IPS-NIHi11 (cell line): ENCODE data around the gene SOCS1.
A peak's percentile ranks its signal among the peaks of the same experiment; 100 is the strongest.

Source experiments
- DNase-seq: peaks from one replicate; pipeline ENCODE4 v3.0.0; 2012; ENCODE audit warnings: mixed read lengths, low spot score

Gene SOCS1

DNA sequence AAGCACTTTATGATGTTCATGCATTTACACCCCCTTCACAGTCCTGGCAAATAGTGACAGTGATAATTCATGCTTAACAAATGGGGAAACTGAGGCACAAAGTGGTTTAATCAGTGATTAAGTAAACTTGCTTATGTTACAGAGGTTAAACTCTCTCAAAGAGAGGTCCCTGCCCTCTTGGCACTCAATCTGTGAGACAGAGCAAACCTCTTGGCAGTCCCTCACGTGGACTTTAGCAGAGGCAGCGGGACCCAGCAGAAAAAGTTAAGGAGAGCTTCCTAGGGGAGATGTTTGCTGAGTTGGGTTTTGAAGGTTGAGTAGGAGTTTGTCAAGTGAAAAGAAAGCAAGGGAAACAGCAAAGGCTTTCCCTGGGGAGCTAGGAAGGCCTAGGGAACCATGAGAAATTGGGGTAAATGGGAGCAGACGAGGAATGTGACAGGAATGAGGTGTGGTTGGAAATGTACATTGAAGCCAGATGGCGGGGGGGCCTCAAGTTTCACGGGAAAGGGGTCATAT is 10.7 kb downstream of the SOCS1 start:
- DNase-seq = no peak

DNA sequence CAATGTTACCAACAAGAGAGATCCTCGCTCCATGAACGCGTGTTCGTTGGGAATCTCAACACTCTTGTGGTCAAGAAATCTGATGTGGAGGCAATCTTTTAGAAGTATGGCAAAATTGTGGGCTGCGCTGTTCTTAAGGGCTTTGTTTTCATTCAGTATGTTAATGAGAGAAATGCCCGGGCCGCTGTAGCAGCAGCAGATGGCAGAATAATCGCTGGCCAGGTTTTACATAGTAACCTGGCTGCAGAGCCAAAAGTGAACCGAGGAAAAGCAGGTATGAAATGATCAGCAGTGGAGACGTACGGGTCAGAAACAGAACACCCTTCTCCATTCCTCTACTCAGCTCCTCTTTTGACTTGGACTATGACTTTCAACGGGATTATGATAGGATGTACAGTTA is 13.3 kb downstream of the SOCS1 start:
- DNase-seq = no peak

DNA sequence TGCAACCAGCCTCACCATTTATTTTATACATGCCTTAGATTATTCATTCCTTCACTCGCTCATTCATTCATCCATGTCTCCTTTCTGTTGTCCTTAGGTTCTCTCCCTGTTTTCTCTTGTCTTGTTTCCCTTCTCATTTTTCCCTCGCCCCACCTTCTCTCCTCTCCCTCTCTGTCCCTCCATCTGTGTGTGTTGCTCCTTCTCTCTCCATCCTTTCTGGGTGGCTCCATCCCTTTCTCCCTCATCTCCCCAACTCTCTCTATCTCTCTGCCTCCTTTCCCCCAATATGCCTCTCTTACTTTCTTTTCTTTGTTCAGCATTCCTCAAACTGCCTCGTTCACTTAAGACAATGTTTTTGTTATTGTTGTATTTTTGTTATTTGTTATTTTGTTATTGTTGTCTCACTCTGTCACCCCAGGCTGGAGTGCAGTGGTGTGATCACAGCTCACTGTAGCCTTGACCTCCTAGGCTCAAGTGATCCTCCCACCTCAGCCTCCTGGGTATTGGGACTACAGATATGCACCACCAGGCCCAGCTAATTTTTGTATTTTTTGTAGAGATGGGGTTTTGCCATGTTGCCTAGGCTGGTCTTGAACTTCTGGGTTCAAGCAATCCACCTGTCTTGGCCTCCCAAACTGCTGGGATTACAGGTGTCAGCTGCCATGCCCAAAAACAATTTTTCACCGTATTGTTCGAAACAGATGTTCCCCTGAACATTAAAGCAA is 14.4 kb downstream of the SOCS1 start:
- DNase-seq = no peak

DNA sequence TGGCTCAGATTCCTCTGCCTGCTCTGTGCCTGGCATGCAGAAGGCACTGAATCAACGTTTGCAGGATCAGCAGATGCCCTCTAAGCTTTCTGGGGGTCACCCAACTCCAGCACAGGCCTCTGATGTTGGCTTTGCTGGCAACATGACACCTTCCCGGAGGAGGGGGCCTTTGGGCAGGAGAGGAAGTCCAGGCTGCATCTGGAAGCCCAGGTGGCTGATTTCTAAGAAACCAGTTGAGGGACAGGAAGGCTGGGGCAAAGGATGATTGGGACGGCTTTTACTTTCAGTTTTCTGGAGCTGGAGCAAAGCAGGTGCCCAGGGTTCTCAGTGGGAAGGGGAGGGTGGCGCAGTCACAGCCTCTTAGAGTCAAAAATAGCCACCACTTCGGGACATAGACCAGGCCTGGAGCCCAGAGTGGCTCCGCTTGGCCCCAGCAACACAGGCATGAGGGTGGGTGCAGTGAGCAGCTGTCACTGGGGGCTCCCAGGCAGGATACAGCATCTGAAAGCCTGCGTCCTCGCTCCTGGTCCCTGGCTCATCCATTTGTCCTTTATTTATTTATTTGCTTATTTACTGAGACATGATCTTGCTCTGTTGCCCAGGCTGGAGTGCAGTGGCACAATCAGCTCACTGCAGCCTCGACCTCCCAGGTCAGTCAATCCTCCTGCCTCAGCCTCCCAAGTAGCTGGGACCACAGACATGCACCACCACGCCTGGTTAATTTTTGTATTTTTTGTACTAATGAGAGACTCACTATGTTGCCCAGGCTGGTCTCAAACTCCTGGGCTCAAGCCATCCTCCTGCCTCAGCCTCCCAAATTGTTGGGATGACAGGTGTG is 15.1 kb downstream of the SOCS1 start:
- no peak for DNase-seq

DNA sequence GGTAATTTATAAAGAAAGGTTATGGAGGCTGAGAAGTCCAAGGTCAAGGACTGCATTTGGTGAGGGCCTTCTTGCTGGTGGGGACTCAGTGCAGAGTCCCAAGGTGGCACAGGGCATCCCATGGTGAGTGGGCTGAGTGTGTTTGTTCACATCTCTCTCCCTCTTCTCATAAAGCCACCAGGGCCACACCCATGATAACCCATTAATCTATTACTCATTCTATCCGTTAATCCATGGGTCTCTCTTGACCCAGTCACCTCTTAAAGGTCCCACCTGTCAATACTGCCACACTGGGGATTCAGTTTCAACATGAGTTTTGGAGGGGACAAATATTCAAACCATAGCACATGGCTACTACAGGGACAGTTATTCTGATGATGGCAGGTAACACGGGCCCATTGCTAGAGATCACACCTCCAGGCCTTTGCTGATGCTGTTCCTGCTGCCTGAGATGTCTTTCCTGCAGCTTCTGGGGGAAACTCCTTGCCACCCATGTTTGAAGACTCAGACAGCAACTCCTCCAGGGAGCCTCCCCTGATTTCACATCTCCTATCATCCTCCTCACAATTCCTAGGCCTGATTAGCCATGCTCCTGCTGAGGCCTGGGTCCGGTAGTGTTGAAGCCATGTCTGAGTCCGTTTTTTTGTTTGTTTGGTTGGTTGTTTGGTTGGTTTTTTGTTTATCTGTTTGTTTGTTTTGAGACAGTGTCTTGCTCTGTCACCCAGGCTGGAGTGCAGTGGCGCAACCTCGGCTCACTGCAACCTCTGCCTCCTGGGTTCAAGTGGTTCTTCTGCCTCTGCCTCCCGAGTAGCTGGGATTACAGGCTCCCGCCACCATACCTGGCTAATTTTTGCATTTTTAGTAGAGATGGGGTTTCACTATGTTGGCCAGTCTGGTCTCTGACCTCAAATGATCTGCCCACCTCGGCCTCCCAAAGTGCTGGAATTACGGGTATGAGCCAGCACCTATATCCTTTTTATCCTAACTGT is 16.1 kb downstream of the SOCS1 start:
- no peak for DNase-seq

DNA sequence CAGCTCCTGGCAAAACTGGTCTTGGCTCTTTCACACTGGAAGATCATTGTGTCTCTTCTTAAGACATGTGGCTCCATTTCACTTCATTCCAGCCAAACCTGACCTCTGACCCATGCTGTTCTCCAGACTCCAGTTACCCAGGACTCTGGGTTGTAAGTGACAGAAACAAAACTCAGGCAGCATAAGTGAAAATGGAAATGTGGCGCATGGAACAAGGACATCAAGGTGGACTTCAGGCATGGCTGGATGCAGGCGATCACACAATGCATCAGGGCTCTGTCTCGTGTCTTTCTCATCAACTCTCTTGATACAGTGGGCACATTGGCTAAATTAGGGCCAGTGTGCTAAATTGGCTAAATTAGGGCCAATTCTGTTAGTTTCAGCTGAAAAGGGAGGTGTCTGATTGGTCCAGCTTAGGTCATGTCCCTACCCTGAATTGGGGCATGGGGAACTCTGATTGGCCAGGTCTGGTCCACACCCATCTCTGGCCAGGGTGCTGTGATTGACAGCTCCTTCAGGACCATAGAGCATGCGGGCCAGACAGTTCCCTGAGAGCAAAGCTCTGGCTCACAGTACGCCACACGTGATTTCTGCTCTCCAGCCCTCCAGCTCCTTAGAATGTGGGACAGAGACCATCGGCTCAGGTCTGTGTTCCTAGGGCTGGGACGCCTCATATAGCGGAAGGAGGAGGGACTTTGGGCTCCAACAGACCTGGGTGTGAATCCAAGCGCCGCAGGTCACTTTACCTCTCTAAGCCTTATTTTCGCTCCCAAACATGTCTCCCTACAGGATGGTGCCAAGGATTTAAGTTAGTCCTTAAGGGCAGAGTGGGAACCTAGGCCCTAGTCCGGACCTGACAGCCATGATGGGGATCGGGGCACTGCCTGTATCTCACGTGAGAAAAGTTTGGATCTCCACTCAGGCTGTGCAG is 17.5 kb downstream of the SOCS1 start:
- DNase-seq = peak; percentile 72

DNA sequence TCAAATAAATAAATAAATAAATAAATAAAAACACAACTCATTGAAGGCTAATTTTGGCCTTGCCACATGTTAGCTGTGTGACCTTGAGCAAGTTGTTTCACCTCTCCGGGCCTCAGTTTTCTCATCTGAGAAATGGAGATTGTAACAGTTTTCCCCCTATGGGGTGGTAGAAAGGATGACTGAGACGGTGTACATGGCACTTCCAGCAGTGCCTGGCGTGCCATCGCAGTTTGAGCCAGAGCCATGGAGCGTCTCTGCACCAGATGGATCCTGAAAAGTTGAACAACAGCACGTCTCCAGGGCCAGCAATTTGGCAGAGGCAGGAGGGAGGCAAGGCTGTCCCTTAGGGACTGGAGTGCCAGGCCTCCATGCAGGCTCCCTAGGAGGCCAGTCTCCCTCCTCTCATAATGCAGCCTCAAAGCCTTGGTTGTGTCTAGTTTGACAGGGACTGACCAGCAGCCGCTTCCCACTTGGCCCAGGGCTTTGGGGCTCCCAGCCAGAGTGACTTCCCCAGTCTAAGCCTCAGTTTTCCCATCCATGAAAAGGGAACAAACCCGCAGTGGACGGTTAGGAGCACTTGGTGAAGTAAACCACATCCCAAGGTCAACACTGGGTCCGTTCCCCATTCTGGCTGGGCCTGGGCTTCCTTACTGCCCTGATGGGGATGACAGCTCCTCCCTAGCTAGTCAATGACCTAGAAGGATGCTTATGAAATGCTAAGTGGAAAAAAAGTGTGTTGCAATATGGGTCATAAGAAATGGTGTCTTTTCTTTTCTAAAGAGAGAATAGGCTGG is 19.3 kb downstream of the SOCS1 start:
- DNase-seq = no peak

DNA sequence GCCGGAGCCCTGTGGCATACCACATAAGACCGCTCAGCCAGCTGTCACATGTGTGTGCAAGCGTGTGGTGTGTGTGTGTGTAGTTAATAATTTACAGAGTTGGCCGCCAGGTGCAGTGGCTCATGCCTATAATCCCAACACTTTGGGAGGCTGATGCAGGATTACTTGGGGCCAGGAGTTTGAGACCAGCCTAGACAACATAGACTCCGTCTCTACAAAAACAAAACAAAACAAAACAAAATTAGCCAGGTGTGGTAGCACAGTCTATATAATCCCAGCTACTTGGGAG is 20.4 kb downstream of the SOCS1 start:
- no peak for DNase-seq

DNA sequence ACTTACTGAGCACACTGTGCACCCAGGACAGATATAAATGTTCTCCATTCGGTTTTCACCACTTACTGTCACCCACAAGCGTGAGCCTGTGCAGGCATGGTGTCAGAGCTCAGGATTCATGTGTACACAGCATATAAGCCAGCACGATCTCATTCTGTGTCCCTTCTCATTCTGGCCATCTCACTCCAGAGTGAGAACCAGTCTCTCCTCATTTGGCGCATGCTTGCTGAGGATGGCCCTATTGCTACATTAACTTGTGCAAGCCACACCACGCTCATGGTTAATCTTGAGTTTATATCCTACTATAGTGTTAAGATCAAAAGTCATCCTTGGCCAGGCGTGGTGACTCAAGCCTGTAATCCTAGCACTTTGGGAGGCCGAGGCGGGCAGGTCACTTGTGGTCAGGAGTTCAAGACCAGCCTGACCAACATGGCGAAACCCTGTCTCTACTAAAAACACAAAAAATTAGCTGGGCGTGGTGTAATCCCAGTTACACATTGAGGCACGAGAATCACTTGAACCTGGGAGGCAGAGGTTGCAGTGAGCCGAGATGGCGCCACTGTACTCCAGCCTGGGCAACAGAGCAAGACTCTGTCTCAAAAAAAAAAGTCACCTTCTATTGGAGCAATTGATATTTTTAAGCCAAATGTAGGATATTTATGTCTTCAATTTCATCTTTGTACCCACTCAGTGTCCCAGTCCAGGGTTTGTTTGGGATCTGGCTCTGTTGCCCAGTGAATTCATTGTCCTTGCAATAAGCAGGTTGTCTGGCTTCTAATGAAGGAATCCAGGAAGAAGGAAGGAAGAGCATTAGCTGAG is 20.9 kb downstream of the SOCS1 start:
- DNase-seq = no peak

DNA sequence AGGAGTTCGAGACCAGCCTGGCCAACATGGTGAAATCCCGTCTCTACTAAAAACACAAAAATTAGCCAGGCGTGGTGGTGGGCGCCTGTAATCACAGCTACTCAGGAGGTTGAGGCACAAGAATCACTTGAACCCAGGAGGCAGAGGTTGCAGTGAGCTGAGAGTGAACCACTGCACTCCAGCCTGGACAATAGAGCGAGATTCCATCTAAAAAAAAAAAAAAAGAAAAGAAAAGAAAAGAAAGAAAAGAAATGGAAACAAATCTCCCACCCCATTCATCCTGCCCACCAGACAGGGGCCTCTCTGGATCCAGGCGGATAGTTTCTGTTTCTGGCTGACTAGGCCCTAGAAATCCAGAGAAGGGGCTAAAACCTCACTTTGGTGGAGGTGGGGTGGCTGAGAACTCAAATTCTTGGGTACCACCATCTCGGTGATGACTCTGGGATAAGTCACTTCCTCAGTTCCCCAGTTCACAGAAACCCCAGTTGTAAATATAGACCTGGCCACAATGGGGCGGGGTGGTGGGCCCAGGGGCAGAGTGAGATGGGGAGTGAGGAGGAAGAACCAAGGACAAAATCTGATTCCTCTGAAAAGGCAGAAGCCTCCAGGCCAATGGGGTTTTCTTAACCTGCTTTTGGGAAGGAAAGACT is 22.2 kb downstream of the SOCS1 start:
- no peak for DNase-seq

DNA sequence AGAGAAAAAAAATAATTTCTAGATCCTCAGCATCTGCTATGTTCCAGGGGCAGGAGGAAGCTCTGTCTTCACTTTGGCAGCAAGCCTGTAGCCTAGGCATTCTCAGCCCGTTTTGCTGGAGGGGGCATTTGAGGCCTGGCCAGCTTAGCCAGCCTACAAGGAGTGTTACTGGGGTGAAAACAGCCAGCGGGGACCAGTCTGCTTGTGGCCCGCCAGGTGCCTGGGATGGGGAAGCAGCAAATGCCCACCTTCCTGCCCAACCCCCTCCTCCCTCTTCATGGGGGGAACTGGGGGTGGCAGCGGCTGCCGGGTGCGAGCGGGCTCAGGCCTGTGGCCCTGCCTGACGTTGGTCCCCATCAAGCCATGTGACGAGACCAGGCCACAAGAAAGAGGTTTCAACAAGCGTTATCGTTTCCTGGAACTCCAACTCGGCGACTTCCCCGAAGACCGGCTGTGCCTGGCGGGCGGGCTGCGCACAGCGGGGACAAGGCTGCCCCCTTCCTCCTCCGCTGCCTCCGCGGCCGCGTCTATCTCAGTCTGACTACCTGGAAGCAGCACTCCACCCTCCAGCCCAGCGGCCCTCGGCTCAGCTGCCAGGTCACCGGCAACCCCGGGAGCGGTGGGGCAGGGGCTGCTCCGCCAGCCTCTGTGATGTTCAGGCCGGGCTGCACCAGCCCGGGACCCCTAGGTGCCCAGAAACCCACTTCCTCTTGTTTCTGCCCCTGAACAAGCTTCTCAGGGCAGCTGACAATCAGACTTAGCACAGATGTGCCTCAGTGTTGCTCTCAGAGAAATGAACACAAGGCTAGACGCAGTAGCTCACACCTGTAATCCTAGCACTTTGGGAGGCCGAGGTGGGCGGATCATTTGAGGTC is 22.9 kb downstream of the SOCS1 start:
- DNase-seq = peak; percentile 64

DNA sequence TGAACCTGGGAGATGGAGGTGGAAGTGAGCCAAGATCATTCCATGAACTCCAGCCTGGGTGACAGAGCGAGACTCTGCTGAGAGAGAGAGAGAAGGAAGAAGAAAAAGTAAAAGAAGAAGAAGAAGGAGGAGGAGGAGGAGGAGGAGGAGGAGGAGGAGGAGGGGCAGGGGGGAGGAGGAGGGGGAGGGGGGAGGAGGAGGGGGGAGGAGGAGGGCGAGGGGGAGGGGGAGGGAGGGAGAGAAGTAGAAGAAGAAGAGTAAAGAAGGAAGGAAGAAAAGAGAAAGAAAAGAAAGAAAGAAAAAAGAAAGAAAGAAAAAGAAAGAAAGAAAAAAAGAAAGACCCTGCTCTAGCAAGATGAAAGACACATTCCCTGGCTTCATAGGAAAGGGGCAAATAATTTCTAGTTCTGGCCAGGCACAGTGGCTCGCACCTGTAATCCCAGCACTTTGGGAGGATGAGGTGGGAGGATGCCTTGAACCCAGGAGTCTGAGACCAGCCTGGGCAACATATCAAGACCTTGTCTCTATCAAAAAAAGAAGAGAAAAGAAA is 23.6 kb downstream of the SOCS1 start:
- DNase-seq = no peak

DNA sequence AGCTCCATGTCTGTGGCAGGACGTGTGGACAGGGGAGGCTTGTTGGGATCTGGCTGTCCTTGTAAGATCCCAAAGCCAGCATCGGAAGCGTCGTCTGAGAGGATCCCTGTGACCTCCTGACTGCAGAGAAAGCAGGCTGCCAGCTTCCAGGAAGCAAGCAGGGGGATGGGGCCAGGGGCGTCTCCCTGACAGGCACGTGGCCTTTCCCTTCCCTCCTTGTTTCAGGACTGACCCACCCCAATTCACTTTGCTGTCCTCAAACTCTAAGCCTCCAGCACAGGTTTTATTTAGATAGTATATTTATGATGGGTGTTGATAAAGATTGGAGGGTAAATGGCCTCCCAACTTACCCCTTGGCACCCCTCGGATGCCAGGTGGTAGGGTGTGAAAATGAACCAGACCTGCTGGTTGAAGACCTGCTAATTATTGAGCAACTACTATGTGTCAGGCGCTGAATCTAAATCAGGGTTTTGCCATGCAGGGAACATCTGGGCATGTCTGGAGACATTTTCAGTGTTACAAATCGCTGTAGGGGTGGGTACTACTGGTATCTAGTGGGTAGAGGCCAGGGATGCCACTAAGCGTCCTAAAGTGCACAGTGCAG is 24.5 kb downstream of the SOCS1 start:
- no peak for DNase-seq

DNA sequence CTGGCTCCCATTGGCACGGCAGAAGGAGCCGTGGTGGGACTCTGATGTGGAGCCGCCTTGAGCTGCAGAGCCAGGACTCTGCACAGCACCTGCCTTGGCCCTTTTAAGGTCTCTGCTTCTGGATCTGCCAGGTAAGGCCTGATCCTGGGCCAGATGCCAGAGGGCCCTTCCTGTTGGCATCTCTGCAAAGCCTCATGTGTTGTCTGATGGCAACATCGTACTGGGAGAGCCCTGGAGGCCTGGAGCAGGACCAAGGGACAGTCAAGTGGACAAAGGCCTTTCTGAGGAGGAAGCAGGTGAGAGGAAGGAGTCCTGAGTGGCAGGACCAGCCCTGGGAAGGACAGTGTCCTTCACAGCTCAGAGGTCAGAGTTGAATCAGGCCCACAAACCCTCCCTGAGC is 26.1 kb downstream of the SOCS1 start:
- no peak for DNase-seq

DNA sequence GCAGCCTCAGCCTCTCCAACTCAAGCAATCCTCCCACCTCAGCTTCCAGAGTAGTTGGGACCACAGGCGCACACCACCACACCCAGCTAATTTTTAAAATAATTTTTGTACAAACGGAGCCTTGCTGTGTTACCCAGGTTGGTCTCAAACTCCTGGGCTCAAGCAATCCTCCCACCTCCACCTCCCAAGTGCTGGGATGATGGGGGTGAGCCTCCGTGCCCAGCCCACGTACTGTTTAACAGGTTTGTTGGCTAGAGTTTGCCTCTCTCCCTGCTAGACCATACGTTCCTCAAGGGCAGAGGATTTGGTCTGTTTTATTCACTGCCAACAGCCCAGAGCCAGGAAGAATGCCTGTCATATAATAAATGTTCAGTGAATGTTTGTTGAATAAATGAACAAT is 26.6 kb downstream of the SOCS1 start:
- no peak for DNase-seq

DNA sequence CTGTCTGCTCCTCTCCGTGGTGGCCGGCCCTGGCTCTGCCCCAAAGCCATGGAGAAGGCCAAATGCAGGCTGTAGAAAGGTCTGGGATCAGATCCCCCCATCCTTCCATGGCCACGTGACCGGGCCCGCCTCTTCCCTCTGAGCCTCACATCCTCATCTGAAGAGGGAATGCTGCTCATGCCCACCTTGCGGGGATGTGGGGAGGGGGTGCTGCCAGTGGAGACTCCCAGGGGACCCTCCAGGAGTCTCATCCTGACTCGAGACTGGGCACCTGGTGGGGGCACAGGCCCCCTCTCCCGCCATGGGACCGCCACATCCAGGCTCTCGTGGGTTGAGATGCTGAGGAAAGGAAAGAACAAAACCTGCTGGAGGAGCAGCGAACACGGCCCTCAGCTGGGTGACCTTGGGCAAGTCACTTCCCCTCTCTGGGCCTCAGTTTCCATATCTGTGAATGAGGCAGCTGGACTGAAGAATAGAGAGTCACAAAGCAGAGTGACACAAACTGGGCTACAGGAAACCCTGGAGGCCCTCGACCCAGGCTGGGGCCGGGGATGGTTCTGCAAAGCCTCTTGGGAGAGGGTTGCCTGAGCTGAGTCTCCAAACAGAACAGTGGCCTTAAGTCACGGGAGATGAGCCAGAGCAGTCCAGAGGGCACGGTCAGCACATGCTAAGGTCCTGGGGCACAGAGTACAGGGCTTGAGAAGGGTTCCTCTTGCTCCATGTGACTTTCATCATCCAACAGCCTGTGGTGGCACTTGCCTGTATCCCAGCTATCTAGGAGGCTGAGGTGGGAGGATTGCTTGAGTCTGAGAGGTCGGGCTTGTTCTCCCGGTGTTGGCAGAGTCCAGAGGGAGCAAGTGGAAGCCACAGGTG is 30.1 kb downstream of the SOCS1 start:
- no peak for DNase-seq
